HEK293T (cell line): ENCODE results near the gene TIE1.

Source experiments
- BHLHE40 ChIP-seq: fragments of 450-650 bp; IDR thresholded peaks from 2 replicates; pipeline ENCODE4 v1.6.1; 2016; ENCODE audit warnings: mild to moderate bottlenecking, moderate library complexity, borderline replicate concordance
- CTBP1 ChIP-seq: fragments of 450-650 bp; IDR thresholded peaks from 2 replicates; pipeline ENCODE4 v1.6.1; 2016; ENCODE audit warnings: borderline replicate concordance
- FOXA1 ChIP-seq: fragments of 450-650 bp; IDR thresholded peaks from 2 replicates; pipeline ENCODE4 v1.6.1; 2016; ENCODE audit warnings: mild to moderate bottlenecking
- FOXK2 ChIP-seq: fragments of 450-650 bp; IDR thresholded peaks from 2 replicates; pipeline ENCODE4 v1.6.1; 2016; ENCODE audit warnings: mild to moderate bottlenecking
- NFRKB ChIP-seq: fragments of 450-650 bp; IDR thresholded peaks from 2 replicates; pipeline ENCODE4 v1.6.1; 2016; ENCODE audit warnings: mild to moderate bottlenecking, moderate library complexity
- SP1 ChIP-seq: fragments of 450-650 bp; IDR thresholded peaks from 2 replicates; pipeline ENCODE4 v1.6.1; 2017

DNA sequence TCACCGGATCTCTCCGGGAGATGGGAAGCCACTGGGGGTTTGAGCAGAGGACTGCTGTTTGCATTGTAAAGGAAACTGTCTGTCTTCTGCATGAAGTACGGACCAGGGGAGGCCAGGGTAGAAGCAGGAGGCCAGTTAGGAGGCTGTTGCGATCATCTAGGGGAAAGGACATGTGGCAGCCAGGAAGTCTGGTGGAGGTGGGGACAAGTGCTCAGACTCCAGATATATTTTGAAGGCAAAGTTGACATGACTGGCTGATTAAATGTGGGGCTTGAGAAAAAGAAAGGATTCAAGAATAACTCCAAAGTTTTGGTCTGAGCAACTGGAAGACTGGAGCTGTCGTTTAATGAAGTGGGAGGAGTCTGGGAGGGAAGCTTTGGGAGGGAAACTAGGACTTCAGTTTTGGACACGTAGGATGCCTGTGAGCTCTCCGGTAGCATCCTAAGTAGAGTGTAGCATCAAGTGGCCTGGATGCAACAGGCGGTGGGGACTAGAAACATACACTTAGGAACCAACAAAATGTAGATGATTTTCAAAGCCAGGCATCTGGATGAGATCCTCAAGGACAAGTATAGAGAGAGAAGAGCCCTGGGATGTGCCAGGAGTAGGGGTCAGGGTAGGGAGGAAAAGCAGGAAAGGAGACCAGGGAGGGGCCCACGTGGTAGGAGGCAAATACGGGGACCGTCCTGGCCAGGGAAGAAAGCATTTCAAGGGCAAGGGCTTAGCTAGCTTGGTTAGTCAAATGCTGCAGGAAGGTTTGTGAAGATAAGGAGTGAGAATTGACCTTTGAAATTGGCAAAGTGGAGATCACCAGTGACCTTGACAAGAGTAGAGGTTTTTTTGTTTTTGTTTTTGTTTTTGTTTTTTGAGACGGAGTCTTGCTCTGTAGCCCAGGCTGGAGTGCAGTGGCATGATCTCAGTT, 11.7 kb upstream of the TIE1 start:
- no peak for TF ChIP-seq SP1
- no peak for TF ChIP-seq FOXK2
- TF ChIP-seq BHLHE40 = no peak
- TF ChIP-seq NFRKB = no peak
- TF ChIP-seq CTBP1 = no peak
- TF ChIP-seq FOXA1 = no peak
